Non-pigmented ciliary epithelial cell (primary cell): ENCODE data around the gene SLC35G1.

Experiments used
- DNase-seq: peaks from one replicate; pipeline ENCODE4 v3.0.0-alpha.2; 2010; ENCODE audit warnings: low read depth

The SLC35G1 gene

DNA sequence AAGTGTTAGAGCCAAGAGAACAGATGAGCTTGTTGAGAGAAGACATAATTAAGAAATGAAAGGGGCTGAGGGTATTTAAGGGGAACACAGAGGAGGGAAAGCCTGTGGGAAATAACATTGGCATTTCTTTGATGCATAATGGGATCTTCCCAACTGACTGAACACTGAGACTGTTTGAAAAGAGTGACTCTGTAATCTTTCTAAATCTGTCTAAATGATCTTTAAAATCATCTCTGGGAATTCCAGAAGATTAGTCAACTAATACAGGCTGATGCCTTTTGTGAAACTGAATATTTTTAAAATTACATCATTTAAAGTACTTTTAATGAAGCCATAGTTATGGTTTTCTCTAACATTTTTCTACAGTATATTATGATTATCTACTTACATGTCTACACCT lies 17.4 kb upstream of the SLC35G1 start:
- no peak for DNase-seq

DNA sequence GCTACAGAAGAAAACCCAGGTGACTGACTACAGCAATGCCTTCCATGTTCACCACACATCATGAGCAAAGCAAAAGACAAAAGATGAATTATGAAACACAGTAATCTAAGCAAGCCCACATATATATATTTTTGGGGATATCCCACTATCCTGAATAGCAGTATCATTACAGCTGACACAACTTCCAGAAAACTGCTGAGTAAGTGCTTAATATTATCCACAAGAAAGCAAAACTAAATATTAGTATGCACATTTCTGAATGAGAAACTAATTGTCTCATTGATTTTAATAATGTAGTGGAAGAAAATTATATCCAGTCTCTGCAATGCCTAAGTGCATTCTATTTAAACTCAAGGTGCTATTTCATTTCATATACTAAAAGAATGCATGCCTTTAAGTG lies 14.5 kb upstream of the SLC35G1 start:
- DNase-seq, result no peak

DNA sequence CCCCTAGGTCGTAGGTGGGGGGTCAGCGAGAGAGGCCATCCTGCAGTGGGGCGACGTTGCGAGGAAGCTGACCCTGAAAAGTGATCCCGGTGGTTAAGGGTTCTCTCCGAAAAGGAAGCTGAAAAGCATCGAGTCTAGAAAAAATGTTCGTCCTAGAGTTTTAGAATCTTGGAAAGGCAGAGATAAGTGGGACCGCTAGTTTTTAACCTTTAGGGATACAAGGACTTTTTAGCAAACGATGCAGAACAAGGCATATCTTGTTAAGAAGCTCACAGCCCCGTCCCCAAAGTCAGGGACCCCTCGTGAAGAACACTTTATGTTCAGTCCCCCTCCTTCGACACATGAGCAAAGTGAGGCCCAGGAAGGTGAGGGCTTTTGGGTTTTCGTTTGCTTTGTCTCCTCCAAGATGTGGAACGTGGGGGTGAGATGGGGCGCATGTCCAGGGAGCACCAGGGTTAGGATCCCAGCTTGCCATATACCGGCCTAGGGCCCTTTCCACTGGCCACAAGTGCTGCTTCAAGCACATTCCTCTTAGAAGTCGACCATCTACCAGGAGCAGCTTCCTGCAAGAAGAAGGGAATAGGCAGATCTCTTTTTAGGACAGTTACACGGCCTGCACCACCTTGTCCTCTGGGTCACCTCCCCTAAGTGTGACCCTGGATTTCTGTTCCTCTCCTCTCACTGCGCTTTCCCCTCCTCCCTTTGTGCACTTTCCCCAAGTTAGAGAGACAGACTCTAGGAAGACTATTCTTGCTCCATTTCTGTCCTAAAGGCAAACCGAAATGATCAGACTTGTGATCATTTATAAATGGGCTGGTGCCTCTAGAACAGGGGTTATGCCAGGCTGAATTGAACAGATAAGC lies 969 bp downstream of the SLC35G1 start:
- no peak for DNase-seq

DNA sequence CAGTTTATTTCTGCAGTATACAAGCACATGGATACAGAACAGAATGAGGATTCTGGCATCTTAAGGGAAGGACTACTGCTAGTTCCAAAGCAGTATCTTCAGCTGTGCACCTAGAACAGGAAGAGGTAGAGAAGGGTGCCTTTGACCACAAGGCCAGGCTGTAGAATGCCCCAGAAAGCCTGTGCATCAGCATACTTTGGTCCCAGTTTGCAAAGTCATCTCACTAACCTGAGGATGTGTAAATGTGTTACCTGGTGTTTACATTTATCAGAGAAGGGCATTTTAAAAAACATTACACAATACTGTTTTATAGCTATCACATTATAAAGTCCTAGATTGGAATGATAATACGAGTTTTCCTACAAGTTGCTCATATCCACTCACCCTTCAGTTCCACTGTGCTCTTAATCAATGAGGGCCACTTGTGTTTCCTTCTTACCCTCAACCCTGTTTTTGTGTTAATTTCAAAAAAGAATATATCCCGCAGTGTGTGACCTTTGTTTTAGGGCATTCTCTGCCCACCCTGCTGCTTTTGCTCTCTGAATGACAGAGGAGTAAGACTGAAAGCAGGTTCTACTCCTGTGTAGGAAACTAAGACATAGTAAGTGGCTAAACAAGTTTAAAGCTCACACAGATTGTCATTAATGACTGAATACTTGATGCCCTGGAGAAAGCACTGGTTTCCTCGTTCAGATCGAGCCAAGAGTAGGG lies 3.4 kb downstream of the SLC35G1 start:
- no peak for DNase-seq

DNA sequence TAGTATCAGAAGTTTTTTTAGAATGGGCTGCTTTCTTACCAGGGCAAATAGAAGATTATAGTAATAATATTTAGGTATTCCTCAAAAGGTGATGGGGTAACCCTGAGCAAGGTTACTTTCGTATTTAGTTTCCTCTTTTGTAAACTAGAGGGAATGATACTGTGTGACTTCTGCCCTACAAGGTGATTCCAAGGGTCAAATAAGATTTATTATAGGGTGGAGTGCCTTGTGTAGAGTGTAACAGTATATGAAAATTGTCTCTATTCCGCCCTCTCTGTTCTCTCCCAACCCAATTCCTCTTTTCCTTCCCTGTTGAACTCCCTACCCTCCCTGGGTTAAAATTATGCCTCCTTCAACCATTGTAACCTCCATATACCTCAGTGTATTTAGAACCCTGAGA lies 5.3 kb downstream of the SLC35G1 start:
- no peak for DNase-seq

DNA sequence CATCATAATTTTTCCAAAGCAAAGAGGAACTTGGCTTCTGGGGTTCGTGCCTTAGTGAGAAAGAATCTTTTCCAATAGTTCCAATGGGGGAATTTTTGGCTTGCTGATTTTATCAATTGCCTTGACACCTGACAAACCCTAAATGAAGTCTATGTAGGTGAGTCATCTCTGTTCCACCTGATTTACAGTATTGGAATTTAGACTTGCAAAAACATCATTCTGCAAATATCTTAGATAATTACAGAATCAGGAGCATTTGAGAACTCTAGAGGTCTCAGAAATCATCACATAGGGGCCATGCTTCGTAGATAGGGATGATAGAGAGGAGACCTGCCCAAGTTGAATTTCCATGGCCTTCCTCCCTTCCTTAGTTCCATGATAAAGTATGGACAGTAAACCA lies 9.3 kb downstream of the SLC35G1 start:
- no peak for DNase-seq

DNA sequence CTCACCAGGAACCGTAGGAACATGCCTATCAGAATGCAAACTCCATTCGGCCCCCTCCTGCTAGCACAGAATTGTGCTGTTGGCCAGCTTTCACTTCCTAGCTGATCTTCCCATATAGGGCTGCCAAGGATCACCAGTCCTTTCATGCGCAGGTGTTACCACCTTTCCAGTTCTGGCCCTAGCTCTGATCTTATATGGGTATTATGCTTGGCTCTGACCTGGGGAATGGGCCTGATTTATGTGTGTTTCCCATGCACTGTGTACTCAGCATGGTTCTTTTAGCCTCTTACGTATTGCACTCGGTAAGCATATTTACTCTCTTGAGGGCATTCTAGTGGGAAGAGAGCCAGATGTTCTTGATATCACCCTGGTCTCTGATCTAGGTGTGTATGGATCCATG lies 11.1 kb downstream of the SLC35G1 start:
- no peak for DNase-seq

DNA sequence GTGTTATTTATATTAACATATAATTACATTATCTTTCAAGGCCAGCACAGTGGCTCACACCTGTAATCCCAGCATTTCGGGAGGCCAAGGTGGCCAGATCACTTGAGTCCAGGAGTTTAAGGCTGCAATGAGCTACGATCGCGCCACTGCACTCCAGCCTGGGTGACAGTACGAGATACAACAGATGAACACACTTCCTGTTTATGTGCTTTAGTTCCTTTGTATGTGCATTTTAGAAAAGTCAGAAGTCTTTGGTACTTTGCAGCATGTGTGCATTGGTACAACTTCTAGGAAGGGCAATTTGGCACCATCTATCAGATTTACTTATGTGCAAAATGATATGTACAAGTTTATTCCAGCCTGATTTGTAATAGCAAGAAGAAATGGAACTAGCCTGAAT lies 13.3 kb downstream of the SLC35G1 start:
- DNase-seq, result no peak

DNA sequence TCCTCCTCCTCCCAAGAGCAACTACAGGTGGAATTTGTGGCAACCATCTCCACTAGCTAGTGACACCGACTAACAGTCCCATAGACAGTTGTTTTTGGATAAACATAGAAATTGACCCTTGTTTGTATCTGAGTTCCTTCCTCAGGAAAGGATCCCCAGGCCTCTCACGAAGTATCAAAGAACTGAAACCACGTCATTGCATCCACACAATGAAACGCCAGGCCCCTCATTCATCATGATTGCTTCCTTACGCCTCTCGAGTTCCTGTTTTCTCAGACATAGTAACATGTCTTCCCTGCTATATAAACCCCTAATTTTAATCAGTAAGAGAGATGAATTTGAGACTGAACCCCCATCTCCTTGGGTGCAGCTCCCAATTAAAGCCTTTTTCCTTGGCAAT lies 18.1 kb downstream of the SLC35G1 start:
- DNase-seq, result no peak

DNA sequence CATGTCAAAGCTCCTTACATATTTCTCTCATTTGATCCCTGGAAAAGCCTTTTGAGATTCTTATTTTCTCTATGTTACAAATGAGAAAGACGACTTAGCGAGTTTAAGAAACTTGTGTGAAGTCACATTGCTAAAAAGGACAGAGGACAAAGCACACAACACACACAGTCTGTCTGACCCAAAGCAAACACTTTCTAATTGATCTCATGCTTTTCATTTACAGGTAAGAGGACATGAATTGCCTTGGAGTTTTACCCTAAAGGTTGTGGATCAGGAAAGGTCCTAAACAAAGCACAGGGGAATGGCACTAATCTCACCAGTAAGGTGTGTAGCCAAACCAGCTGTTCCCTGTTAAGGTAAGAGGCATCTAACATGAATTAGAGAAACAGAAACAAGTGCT lies 18.7 kb downstream of the SLC35G1 start:
- DNase-seq, result no peak

DNA sequence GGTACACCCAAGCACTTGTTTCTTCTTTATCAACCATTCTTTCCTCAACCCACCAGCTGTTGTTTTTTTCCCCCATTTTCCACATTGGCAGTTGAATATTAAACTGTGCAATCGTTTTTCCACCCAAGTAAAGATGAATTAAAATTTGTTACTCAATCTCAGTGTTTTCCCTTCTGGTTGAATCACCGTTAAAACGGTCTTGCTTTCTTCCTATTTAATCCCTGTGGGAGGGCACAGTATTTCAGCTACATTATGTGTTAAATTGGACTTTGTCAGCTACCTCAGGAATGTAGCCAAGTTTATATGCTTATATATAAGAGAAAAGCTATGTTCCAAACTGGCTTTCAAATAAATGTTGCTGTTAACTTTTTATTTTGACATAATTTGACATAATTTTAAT lies 19.9 kb downstream of the SLC35G1 start:
- DNase-seq, result no peak

DNA sequence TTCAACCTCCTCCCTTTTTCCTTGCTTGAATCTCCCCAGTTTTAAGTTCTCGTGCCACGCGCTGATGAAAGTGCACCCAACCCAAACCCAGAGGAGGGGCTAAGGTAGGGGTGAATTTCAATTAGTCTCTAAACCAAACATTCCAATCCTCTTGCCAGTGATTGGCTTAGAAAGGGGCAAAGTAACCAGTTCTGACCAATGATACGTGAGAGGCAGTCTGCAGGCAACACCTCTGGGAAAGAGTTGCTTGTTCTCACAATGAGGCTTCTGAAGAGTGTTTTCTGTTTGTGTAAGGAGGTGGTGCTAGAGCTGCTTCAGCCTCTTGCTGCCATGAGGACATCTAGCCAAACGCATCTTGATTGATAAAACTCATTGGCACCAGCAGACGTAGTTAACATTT lies 21.8 kb downstream of the SLC35G1 start:
- DNase-seq, result no peak

DNA sequence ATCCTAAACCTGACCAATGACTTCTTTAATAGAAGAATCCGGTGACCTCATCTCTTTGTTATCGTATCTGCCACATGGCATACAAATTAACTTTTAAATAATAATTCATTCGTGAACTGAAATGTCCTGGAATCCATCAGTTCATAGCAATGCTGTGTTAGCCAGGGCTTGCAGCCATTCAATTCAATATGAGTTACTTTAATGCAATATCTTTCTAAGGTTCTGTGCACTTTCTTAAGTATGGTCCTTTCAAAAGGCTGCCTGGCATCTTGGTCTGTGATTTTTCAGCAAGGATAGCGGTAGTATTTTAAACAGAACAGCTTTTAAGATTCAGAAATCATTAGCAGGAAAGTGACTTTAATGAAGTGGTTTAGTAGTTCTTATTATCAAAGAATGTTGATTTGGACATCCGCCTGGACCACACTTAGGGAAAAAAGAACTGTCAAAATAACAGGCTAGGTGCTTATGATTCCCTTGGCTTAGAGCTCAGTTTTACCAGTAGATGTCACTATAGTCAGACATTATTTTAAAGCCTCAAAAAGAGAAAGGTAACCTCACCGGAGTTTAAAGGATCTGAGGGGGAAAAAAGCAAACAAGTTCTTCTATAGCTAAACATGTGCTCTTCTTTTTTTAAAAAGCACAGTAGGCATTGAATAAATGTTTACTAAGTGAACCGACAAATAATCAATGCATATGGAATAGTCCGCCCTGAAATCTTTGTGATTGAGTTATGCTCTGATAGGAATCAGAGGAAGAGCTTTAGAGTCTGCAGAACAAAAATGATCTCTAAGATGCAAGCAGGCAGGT lies 22.7 kb downstream of the SLC35G1 start:
- peak; percentile 18 for DNase-seq

DNA sequence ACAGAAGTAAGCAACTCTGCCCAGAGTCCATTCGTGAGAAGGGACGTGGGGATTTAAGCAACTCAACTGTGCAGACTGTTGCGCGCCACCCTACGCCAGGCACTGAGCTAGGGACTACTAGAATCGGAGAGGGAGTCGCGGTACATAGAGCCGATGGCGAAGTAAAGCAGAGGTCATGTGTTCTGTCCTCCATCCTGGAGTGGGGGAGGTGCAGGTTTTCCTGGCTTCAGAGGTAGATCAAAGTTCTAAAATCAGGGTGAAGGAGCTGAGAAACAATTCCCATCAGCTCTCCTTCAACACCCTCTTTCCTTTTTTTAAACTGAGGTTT lies 23.2 kb downstream of the SLC35G1 start:
- no peak for DNase-seq

DNA sequence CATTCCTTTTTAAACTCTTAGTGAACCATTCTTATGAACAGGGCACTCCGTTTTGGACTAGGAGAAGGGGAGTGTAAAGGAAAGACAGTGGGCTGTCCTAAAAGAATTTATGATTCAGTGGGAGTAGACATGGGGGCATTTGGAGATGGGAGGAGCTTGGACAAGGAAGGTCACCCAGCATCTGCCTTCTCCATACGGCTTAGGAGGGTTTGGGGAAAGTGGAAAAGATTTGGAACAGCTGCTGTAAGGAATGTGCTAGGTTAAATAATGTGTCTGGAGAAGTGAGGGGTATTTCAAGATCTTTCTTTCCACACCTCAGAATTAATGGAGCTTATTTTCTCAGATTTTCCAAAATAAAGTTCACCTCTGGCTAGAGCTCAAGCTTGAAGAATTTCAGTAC lies 24.0 kb downstream of the SLC35G1 start:
- DNase-seq, result no peak

DNA sequence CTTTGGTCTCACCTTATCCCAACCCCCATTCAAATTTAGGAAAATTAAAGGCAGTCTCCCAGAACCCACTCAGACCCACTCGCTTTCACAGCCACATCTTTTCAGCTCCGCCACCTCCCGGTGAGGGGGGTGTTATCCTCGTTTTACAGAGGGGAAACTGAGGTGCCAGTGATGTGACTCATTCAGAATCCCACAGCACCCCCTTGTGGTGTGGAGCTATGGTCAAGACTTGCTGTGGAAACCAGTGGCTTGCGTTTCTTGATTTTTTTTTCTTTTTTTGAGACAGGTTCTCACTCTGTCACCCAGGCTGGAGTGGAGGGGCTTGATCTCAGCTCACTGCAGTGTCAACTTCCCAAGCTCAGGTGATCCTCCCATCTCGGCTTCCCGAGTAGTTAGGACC lies 27.6 kb downstream of the SLC35G1 start:
- no peak for DNase-seq

DNA sequence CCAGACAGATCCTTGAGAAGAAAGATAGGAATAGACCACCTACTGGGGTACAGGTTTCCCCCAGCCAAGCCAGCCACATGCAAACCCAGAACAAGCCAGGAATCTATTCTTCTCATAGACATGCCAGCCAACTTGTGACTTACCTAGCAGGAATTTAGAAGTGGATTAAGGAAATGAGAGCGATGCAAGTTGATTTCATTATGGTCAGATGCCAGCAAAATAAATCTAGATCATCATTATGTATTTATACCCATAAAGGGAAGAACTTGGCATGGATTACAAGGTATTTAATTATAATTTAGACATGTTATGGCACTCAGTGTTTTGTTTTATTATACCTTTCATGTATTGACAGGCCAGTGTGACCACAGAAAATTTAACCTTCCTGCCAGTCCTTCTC lies 32.8 kb downstream of the SLC35G1 start:
- no peak for DNase-seq

DNA sequence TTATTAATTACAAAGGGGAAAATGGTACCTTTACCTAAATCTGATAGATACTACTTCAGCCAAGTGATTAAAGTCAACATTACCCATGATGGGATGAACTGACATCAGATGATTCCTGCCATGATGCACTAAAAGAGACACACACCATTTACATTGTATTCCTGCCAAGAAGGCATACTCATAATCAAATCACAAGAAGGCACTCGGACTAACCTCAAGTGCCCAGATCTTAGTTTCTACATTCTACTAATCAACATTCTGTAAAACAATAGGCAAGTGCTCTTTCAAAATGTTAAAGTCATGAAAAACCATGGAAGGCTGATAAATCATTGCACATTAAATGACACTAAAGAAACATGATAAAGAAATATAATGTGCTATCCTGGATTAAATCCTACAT lies 44.4 kb downstream of the SLC35G1 start:
- no peak for DNase-seq

DNA sequence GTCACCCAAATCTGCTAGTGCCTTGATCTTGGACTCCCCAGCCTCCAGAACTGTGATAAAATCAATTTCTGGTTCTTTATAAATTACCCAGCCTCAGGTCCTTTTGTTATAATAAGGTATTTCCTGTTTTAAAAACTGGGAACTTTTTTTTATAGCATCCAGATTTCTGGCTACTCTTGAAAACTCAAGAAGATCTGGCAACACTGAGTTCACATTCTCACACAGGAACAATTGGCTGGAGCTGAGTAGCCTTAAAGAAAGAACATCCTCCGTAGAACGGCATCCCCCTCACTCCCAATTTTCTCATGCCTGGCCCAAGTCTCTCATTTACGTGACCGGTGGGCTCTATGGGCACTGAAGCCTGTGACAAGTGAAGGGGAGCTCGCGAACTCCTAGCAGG lies 47.1 kb downstream of the SLC35G1 start:
- DNase-seq, result no peak

DNA sequence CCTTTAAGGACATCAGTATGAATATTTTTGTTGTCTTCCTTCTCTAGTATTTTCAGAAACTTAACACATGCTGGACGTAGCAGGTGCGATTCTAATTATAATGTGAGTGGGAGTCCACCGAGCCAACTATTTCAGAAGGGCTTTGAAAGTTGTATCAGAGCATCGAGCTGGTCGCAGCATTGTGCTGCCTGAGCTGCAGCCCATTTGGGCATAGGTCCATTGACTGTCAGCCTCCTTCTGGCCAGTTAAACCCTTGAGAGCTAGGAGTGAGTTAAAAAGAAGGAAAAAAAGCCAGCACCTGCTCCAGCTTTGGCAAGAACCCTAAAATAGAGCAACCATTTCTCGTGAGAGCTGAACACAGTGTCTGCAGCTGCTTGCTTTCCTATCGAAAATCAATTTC lies 47.8 kb downstream of the SLC35G1 start:
- no peak for DNase-seq

DNA sequence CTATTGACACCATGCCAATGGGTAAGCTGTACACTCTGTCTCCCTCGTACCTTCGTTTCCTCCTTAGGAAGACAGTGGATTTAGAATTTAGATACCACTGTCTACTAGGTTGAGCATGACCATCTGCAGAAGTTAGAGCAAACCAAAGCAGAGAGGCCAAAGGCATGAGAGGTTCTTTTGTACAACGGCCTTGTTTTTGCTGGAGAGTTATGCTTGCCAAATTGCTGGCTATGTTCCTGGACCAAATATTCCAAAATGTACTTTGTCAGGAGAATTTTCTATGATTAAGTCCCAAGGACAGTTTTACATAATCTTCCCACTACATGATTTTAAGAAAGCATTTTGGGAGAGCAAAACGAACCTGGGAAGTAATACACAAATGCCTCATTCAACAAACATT lies 52.0 kb downstream of the SLC35G1 start:
- no peak for DNase-seq

DNA sequence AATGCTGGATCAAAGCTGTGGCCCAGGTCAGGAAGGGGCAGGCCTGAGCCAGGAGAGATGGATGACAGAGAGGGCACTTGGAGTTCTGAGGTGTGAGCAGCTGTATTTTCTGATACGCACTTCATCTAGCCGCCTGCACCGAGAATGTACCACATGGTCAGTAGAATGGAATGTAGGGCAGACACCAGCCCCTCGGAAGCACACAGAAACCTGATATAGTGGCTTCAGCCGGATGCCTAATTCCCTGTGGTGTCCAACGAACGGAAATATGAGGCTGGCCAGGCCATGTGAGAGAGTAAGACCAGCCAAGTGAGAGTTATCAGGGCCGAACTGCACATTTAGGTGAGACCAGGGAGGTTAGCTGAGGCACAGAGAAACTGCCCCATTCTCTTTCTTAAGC lies 53.3 kb downstream of the SLC35G1 start:
- DNase-seq, result peak; percentile 82

DNA sequence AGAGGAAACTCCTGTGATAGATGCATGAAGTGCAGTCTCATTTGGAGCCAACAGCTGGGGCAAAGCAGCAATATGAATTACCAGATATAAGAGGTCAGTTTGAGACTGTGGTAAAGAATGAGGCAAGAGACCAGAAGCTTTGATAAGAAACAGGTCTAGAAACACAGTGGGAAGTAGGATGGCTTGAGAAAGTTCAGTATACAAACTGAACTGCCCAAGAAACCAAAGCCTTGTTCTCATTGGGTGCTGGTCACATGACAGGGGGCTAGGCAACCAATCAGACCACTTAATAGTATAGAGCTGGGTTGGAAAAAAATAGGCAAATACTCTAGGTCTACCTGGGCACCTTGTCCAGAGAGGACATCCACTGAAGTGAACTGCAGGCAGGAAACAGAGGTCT lies 53.7 kb downstream of the SLC35G1 start:
- no peak for DNase-seq
